HepG2 (cell line): Measurements from ENCODE around the gene ANKRD49. TPM values are rescaled to one million over a fixed set of nuclear protein-coding genes. Genes with fewer than 3 reads are reported as not detected.
A peak's percentile ranks its signal among the peaks of the same experiment; 100 is the strongest.

Experiments
- CC2D1A ChIP-seq: sonication (generic); formaldehyde crosslinking; IDR thresholded peaks from 2 replicates; pipeline ENCODE4 v1.8.1; 2023; ENCODE audit warnings: mild to moderate bottlenecking, missing genetic modification reagents
- CCDC6 ChIP-seq: sonication (generic); formaldehyde crosslinking; IDR thresholded peaks from 2 replicates; pipeline ENCODE4 v1.8.1; 2022; ENCODE audit warnings: mild to moderate bottlenecking, missing genetic modification reagents, moderate library complexity
- GATAD2A ChIP-seq: IDR thresholded peaks from 2 replicates; pipeline ENCODE4 v1.6.1; 2016
- HNRNPLL ChIP-seq: fragments of 200-400 bp; formaldehyde crosslinking; IDR thresholded peaks from 2 replicates; pipeline ENCODE4 v1.6.1; 2017; ENCODE audit warnings: mild to moderate bottlenecking, low read depth, low read length; ENCODE audit not compliant: poor library complexity, severe bottlenecking
- IRF2 ChIP-seq: IDR thresholded peaks from 2 replicates; pipeline ENCODE4 v1.6.1; 2018; ENCODE audit warnings: missing genetic modification reagents, missing compliant biosample characterization
- KMT2B ChIP-seq: IDR thresholded peaks from 2 replicates; pipeline ENCODE4 v1.6.1; 2016; ENCODE audit warnings: missing genetic modification reagents, missing compliant biosample characterization
- MATR3 ChIP-seq: sonication (generic); formaldehyde crosslinking; IDR thresholded peaks from 2 replicates; pipeline ENCODE4 v1.4.0; 2020; ENCODE audit warnings: missing genetic modification reagents
- MYNN ChIP-seq: sonication (generic); formaldehyde crosslinking; IDR thresholded peaks from 2 replicates; pipeline ENCODE4 v1.4.0; 2020; ENCODE audit warnings: mild to moderate bottlenecking, low read depth, missing genetic modification reagents
- SMARCC2 ChIP-seq: fragments of 450-650 bp; IDR thresholded peaks from 2 replicates; pipeline ENCODE4 v1.6.1; 2017; ENCODE audit warnings: antibody characterized with exemption, mild to moderate bottlenecking
- SRSF9 ChIP-seq: fragments of 200-400 bp; formaldehyde crosslinking; IDR thresholded peaks from 2 replicates; pipeline ENCODE4 v1.6.1; 2018; ENCODE audit warnings: borderline replicate concordance, mild to moderate bottlenecking, low read depth, low read length; ENCODE audit not compliant: insufficient read depth, poor library complexity, severe bottlenecking
- STAT6 ChIP-seq: sonication (generic); formaldehyde crosslinking; IDR thresholded peaks from 2 replicates; pipeline ENCODE4 v1.4.0; 2020; ENCODE audit warnings: missing genetic modification reagents, mild to moderate bottlenecking, borderline replicate concordance
- TERF1 ChIP-seq: sonication (generic); formaldehyde crosslinking; IDR thresholded peaks from 2 replicates; pipeline ENCODE4 v1.8.0; 2022; ENCODE audit warnings: mild to moderate bottlenecking, missing genetic modification reagents, moderate library complexity
- ZBTB2 ChIP-seq: sonication (generic); formaldehyde crosslinking; IDR thresholded peaks from 2 replicates; pipeline ENCODE4 v1.8.0; 2022; ENCODE audit warnings: low read depth, missing genetic modification reagents
- ZBTB44 ChIP-seq: sonication (generic); formaldehyde crosslinking; IDR thresholded peaks from 2 replicates; pipeline ENCODE4 v1.4.0; 2020; ENCODE audit warnings: missing genetic modification reagents
- ZC3H13 ChIP-seq: sonication (generic); formaldehyde crosslinking; IDR thresholded peaks from 2 replicates; pipeline ENCODE4 v1.8.1; 2023; ENCODE audit warnings: mild to moderate bottlenecking, missing genetic modification reagents, moderate library complexity
- ZNF33A ChIP-seq: sonication (generic); formaldehyde crosslinking; IDR thresholded peaks from 2 replicates; pipeline ENCODE4 v1.5.1; 2020; ENCODE audit warnings: missing genetic modification reagents, mild to moderate bottlenecking, moderate library complexity, borderline replicate concordance
- ZNF558 ChIP-seq: sonication (generic); formaldehyde crosslinking; IDR thresholded peaks from 2 replicates; pipeline ENCODE4 v1.9.0; 2022; ENCODE audit warnings: mild to moderate bottlenecking, missing genetic modification reagents, borderline replicate concordance
- ZNF597 ChIP-seq: sonication (generic); formaldehyde crosslinking; IDR thresholded peaks from 2 replicates; pipeline ENCODE4 v1.5.0; 2020; ENCODE audit warnings: missing genetic modification reagents
- ZNF670 ChIP-seq: sonication (generic); formaldehyde crosslinking; IDR thresholded peaks from 2 replicates; pipeline ENCODE4 v1.8.0; 2022; ENCODE audit warnings: mild to moderate bottlenecking, missing genetic modification reagents, borderline replicate concordance
- ZNF761 ChIP-seq: sonication (generic); formaldehyde crosslinking; conservative IDR thresholded peaks from 2 replicates; pipeline ENCODE4 v1.4.0; 2020; ENCODE audit warnings: mild to moderate bottlenecking, missing genetic modification reagents
- ZNF841 ChIP-seq: sonication (generic); formaldehyde crosslinking; IDR thresholded peaks from 2 replicates; pipeline ENCODE4 v1.8.1; 2023; ENCODE audit warnings: missing genetic modification reagents, borderline replicate concordance
- polyA plus RNA-seq, 8 experiments: library from polyadenylated mRNA; depleted of rRNA in 3 of 8; stranded (reverse) in 7 of 8; unstranded in 1 of 8; fragments of >200 nt; fragmentation: Illumina TruSeq in 4 of 8; extraction: Trizol in 4 of 8; gene quantifications; 2 replicates each; pipeline versions ENCODE4 v1.2.1 to v1.2.3, GENCODE V29; 2011 to 2016; ENCODE audit warnings: low read depth in 4 of 8, missing spikeins in 1 of 8, mixed read lengths in 1 of 8; ENCODE audit not compliant: insufficient read depth in 1 of 8
- total RNA-seq, 5 experiments: library from RNA; depleted of rRNA; stranded (reverse); fragments of >200 nt; fragmentation: Illumina TruSeq; extraction: Trizol; gene quantifications; 2 replicates each; pipeline ENCODE4 v1.2.3, GENCODE V29; 2016; ENCODE audit warnings: low read depth in 1 of 5

Gene ANKRD49
- total and polyA plus RNA-seq, 2 of the 13 experiments (the other 11 are each of a cell fraction or from before 2014, with no cell fraction given): 14.2 to 14.3 TPM

GRCh38 chr11:94493281-94494125 is at the start of gene ANKRD49, which contains the start of gene MRE11 (continued):
- TF ChIP-seq ZBTB2: no peak
- no peak for TF ChIP-seq SRSF9
- TF ChIP-seq ZNF558: no peak
- TF ChIP-seq HNRNPLL: no peak
- peak; percentile 92 for TF ChIP-seq KMT2B (CRISPR knock-in tag)
- TF ChIP-seq ZNF670 (CRISPR knock-in tag): no peak
- TF ChIP-seq CC2D1A (CRISPR knock-in tag): no peak
- TF ChIP-seq STAT6 (CRISPR knock-in tag): no peak
- no peak for TF ChIP-seq ZNF761 (CRISPR knock-in tag)
- no peak for TF ChIP-seq SMARCC2
- TF ChIP-seq ZC3H13: no peak
- no peak; the same call in 1 of the 2 replicates for TF ChIP-seq IRF2 (CRISPR knock-in tag)
- TF ChIP-seq ZNF597 (CRISPR knock-in tag): no peak
- no peak for TF ChIP-seq GATAD2A
- no peak for TF ChIP-seq MYNN
- TF ChIP-seq TERF1 (CRISPR knock-in tag): no peak
- TF ChIP-seq ZBTB44 (CRISPR knock-in tag): no peak
- no peak for TF ChIP-seq CCDC6 (CRISPR knock-in tag)
- no peak for TF ChIP-seq ZNF33A (CRISPR knock-in tag)
- no peak for TF ChIP-seq MATR3
- TF ChIP-seq ZNF841 (CRISPR knock-in tag): no peak
